Endothelial cell of umbilical vein (primary cell): ENCODE data around the gene CACNA2D3.

Source experiments
- EZH2 ChIP-seq: IDR thresholded peaks from 2 replicates; pipeline ENCODE4 v1.6.1; 2012; ENCODE audit warnings: borderline replicate concordance, low read depth, mild to moderate bottlenecking, moderate library complexity, low read length, inconsistent platforms; ENCODE audit not compliant: severe bottlenecking
- POLR2AphosphoS5 ChIP-seq: IDR thresholded peaks from 2 replicates; pipeline ENCODE4 v1.6.1; 2012; ENCODE audit warnings: low read depth, mild to moderate bottlenecking, control low read depth, low read length, moderate library complexity; ENCODE audit not compliant: insufficient read depth

DNA sequence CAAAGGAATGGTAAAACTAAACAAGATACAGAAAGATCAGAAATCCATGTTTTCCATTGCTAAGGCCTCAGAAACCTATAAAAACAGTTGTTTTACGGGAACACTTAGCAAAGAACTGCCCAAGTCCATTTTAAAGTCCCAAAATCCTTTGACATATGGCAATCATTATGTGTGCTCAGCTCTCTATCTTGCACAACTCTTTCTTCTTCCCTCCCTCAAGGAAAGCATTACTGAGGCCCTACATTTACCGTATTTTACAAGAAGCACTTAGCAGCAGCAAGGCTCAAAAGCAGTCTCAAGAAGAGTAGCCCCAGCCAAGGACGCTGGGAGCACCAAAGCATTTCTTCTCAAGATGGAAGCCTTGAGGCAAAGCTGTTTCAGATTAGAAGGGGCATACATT, 975.1 kb downstream of the CACNA2D3 start:
- TF ChIP-seq EZH2 (no peak), POLR2AphosphoS5 (no peak)
